ENCODE data around the gene SUDS3.
A peak's percentile ranks its signal among the peaks of the same experiment; 100 is the strongest.

Gene SUDS3

GRCh38 chr12:118447181-118447580 lies 70.8 kb downstream of the SUDS3 start:
- DNase-seq (ENCODE audit: low read depth), result no peak

GRCh38 chr12:118448341-118448740 lies 72.0 kb downstream of the SUDS3 start:
- no peak for DNase-seq (ENCODE audit: low read depth)

- DNase-seq (ENCODE audit: low read depth), result no peak
Measured at GRCh38 chr12:118455327-118455726, 79.0 kb downstream of the SUDS3 start.

DNA sequence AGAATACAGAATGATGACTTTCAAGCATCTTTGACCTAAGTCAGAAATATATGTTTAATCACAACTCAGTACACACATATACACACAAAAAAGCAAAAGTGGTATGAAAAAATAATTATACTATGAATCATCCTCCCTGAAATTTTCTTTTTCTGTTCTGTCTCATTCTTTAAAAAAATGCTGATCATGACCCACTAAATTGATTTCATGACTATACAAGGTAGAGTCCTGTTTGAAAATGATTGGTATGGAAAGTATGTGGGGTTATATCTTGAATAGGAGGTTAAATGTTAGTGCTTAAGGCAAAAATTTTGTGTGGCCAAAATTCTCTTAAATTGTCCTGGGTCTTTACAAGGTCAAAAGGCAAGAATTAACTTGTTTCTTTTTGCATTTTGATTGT lies 80.4 kb downstream of the SUDS3 start:
- peak; percentile 31 for DNase-seq (ENCODE audit: low read depth)

- no peak for DNase-seq (ENCODE audit: low read depth)
Measured at GRCh38 chr12:118459110-118459509, 82.8 kb downstream of the SUDS3 start.

DNA sequence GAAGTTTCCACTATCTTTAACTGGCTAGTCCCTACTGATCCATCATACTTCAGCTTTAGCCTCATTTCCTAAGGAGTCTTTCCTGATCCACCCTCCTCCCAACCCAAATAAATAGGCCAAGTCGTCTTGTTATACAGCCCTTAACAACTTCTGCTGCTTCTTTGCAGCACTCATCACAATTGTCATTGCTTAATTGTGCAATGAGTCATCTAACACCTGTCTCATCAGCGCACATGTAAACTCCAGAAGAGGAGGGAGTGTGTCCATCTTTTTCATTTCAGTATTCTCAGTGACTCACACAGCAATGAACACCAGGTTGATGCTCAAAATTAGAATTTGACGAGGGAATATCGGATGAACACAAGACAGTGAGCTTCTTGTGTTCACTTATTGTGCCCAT lies 87.3 kb downstream of the SUDS3 start:
- DNase-seq (ENCODE audit: low read depth), result no peak

DNA sequence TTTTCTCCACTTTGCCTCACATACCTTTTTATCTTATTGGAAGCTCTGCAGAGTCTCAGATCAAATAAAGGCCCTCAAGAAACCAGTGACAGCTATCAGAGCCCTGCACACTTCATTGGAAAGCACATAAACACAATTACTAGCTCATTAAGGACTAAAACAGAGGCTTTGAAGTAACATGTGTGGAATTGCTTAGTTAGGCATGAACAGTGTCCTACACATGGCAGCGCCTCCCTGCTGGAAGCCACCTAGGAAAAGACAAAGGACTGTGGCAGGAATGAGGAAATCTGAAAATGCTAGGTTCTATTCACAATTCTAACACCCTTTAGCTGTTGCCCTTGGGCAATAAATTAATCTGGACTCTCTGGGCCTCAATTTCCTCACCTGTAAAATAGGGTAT lies 89.4 kb downstream of the SUDS3 start:
- no peak for DNase-seq (ENCODE audit: low read depth)
